ENCODE data around the gene VEZF1. TPM values are rescaled to one million over a fixed set of nuclear protein-coding genes. Genes with fewer than 3 reads are reported as not detected.
A peak's percentile ranks its signal among the peaks of the same experiment; 100 is the strongest.

VEZF1 gene
- total and polyA plus RNA-seq, 2 of the 4 experiments (the other 2 are of a cell fraction): 21.1 to 42.1 TPM

- TF ChIP-seq RAD21 (IDR thresholded peaks at IDR 0.05; ENCODE audit: low read length) (peak; percentile 90), MXI1 (IDR thresholded peaks at IDR 0.05; ENCODE audit: borderline replicate concordance, low read depth, low read length) (no peak), RFX5 (IDR thresholded peaks at IDR 0.05; ENCODE audit: low read depth, low read length) (no peak)
These were observed 7.3 kb upstream of the VEZF1 start (continued) for GRCh38 chr17:57995076-57995956.

GRCh38 chr17:57994436-57994835 lies 6.4 kb upstream of the VEZF1 start:
- CTCF ChIA-PET: interaction anchor here (0.6 to 1.8 kb wide), 5 partner anchors 8 to 162 kb away, joined by 3 to 11 read pairs (median 3); no protein-coding TSS in a partner anchor

More at GRCh38 chr17:57994436-57994835, 6.4 kb upstream of the VEZF1 start:
- no peak overlapping the region for H3K14ac ChIP-seq (replicated peaks; ENCODE audit: low read depth, low read length)
- POLR2A ChIA-PET (ENCODE audit: unreplicated experiment): no interaction called here
- ATAC-seq (ENCODE audit: low read depth) (no peak), DNase-seq (no peak)
- no peak overlapping the region for H2BK15ac ChIP-seq (ENCODE audit: low read depth, low read length)
- H3K4me3 ChIP-seq (ENCODE audit: insufficient read depth, low read depth, low read length): no peak overlapping the region
- peaks cover 5% of the 10 kb centered on the region; the same call in 1 of the 2 replicates for H4K20me1 ChIP-seq (ENCODE audit: insufficient read depth, low read length)
- no peak overlapping the region; the same call in 1 of the 2 replicates for H3K9ac ChIP-seq (ENCODE audit: low read depth, low read length)
- no peak overlapping the region for H3K56ac ChIP-seq (ENCODE audit: extremely low read depth, insufficient read depth, low read length)
- H3K4me1 ChIP-seq (ENCODE audit: control insufficient read depth, insufficient read depth, low read length): peaks cover 3% of the 10 kb centered on the region
- peaks cover 6% of the 10 kb centered on the region for H3K36me3 ChIP-seq (ENCODE audit: control insufficient read depth, insufficient read depth, low read length)
- no peak overlapping the region for H2AK5ac ChIP-seq (ENCODE audit: low read depth, low read length)
- no peak overlapping the region for H3K23ac ChIP-seq (ENCODE audit: low read depth, low read length)
- intact Hi-C loops (cut with micrococcal nuclease): loop anchor here (2.0 kb wide), 2 partner anchors 102 to 864 kb away; no protein-coding TSS in a partner anchor
- H3K9me1 ChIP-seq (ENCODE audit: insufficient read depth, low read length): no peaks in the 10 kb centered on the region; the same call in 1 of the 2 replicates
- no peaks in the 10 kb centered on the region for H3K27me3 ChIP-seq (ENCODE audit: control insufficient read depth, insufficient read depth, low read length)
- BruUV-seq (replicated peaks): no TSS peak
- H3K27ac ChIP-seq (ENCODE audit: insufficient read depth, low read length): no peak overlapping the region
- no peak overlapping the region for H2AK9ac ChIP-seq (replicated peaks; ENCODE audit: low read depth, low read length, poor library complexity)
- H2BK5ac ChIP-seq (ENCODE audit: low read depth, low read length, poor library complexity, severe bottlenecking): no peak overlapping the region
- TF ChIP-seq NFE2L2 (IDR thresholded peaks at IDR 0.05; ENCODE audit: low read depth, low read length): no peak
- H2AFZ ChIP-seq (replicated peaks; ENCODE audit: low read length, poor library complexity): no peak overlapping the region
- dilution Hi-C loops (cut with HindIII; ENCODE audit: low sequenced_read_pairs, unreplicated experiment): loop anchor here (25.0 kb wide), 1 partner anchor 132 kb away; the partner anchor contains the start of gene MRPS23
- no peak overlapping the region for H3K18ac ChIP-seq (ENCODE audit: low read depth, low read length)
- H4K8ac ChIP-seq (ENCODE audit: low read depth in 2 of 2, low read length in 2 of 2): peak overlapping the region in 1 of 2 experiments; percentile 5; a peak in 1 of 4 replicates
- H3K4ac ChIP-seq (ENCODE audit: low read depth, low read length): no peak overlapping the region
- no peak overlapping the region for H4K5ac ChIP-seq (ENCODE audit: low read depth, low read length)
- H3K4me2 ChIP-seq (ENCODE audit: low read depth, low read length): no peak overlapping the region
- no peak overlapping the region for H4K91ac ChIP-seq (ENCODE audit: insufficient read depth, low read depth, low read length)
- in situ Hi-C loops (cut with MboI; ENCODE audit: low sequenced_read_pairs): no loop called here
- no CpG with 5 or more reads among the region's 2 CpGs for WGBS, 2 experiments (ENCODE audit: extremely low coverage in 2 of 2, insufficient read length in 1 of 2)
- no peak overlapping the region for H2BK120ac ChIP-seq (ENCODE audit: low read depth, low read length)
- H3K9me3 ChIP-seq (ENCODE audit: control insufficient read depth, insufficient read depth, low read length): no peaks in the 10 kb centered on the region
- no peak overlapping the region for H2BK20ac ChIP-seq (ENCODE audit: low read depth, low read length)
- H3K79me1 ChIP-seq (ENCODE audit: low read depth in 1 of 2, low read length in 2 of 2): peaks cover 10 to 36% of the 10 kb centered on the region in 2 experiments; a peak in 3 of 4 replicates
